GM21737 (cell line): ENCODE measurements around the gene SLC7A14.

Experiments
- ATAC-seq: cut with Tn5 transposase; IDR thresholded peaks from one replicate; pipeline ENCODE4 v1.9.1; 2021; ENCODE audit warnings: mild to moderate bottlenecking, moderate library complexity; ENCODE audit not compliant: unreplicated experiment

The SLC7A14 gene

DNA sequence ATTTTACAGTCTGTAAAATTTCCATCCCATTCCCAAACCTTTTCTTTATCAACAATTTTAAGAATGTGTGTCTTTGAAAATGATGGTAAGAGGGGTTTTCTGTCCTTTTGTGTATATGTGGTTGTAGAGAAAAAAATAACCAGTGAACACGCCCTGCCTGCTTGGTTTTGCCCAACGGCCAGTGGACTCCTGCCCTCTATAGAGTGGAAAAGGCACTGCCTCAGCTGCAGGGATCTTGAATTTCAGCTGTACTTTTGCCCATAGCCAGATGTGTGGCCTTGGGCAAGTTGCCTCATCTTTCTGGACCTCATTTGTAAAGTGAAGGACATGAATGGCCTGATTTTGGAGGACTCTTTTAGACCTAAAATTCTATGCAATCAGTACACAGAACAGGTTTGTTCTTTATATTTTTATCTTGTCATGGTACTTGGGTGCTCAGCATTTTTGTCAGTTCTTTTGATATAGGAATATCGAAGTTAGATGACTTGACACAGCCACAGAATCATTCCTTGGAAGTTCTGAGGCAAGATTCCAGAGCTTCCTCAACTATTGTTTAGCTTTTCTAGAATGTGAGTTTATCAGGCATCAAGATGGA is 86.2 kb downstream of the SLC7A14 start:
- no peak for ATAC-seq

DNA sequence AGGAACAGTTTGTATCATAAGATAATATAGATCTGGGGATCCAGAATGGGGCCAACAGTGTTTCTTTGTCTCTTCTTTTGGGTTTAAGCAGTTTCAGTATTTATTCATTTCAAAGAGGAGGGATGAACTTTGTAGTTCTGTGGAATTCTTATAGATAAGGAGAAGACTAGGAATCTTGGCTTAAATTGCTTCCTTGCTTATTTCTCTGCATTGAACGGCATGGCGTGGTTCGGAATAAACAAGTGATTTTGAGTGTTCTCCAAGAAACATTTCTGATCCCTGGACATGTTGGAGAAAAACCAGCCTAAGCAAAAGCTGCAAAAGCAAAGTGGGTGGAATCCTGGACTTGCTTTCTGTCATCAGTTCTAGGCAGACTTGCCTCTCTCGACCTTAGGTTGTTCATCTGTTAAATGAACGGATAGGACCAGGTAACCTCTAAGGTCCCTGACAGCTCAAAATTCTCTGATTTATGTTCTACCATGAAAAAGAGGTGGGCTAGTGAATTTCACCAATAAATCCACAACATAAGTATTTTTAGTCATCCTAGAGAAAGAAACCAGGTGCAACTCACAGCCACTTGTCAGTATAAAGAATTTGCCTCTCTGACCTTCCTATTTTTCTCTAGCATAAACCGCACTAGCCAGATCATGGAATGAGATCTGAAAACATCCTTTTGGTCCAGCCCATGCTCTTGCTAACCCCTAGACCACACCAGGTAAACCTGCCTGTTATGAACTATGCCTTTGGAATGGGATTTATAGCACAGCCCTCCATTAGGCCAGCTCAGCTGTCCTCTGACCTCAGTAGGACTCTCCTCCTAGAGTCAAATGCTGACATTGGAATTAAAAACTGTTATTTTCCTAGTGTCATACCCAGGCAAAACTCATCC is 88.4 kb downstream of the SLC7A14 start:
- no peak for ATAC-seq

DNA sequence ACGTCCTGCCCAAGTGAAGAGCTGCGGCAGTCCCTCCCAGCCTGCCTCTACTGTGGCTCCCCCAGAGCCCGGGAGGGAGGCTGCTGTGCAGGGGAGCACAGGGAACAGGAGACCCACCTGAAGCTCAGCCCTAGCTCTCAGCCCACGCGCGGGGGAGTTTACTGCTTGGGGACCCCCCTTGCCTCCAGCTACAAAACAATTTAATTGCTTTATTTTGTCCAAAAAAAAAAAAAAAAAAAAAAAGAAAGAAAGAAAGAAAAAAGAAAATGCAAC is 89.1 kb downstream of the SLC7A14 start:
- ATAC-seq = no peak

DNA sequence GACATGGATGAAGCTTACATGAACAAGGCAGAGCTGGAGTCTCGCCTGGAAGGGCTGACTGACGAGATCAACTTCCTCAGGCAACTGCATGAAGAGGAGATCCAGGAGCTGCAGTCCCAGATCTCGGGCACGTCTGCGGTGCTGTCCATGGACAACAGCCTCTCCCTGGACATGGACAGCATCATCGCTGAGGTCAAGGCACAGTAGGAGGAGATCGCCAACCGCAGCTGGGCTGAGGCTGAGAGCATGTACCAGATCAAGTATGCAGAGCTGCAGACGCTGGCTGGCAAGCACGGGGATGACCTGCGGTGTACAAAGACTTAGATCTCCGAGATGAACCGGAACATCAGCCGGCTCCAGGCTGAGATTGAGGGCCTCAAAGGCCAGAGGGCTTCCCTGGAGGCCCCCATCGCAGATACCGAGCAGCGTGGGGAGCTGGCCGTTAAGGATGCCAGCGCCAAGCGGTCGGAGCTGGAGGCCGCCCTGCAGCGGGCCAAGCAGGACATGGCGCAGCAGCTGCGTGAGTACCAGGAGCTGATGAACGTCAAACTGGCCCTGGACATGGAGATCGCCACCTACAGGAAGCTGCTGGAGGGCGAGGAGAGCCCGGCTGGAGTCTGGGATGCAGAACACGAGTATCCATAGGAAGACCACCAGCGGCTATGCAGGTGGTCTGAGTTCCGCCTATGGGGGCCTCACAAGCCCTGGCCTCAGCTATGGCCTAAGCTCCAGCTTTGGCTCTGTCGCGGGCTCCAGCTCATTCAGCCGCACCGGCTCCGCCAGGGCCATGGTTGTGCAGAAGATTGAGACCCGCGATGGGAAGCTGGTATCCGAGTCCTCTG is 89.6 kb downstream of the SLC7A14 start:
- ATAC-seq = no peak

DNA sequence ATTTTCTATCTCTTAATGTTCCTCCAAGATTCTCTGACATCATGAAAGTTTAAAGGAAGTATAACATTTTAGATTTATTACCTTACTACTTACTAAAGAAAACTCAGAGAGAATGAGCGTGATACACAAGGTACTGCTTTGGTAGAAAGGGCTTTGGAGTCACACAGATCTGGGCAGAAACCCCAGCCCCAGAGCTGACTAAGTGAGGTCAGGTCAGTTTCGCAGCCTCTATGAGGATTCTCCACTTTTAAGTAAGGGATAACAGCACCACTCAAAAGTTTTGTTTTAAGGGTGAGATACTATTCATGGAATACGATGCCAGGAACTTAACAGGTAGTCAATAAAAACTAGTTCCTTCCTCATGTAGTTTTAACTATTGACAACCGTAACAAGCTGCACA is 91.1 kb downstream of the SLC7A14 start:
- ATAC-seq = no peak

DNA sequence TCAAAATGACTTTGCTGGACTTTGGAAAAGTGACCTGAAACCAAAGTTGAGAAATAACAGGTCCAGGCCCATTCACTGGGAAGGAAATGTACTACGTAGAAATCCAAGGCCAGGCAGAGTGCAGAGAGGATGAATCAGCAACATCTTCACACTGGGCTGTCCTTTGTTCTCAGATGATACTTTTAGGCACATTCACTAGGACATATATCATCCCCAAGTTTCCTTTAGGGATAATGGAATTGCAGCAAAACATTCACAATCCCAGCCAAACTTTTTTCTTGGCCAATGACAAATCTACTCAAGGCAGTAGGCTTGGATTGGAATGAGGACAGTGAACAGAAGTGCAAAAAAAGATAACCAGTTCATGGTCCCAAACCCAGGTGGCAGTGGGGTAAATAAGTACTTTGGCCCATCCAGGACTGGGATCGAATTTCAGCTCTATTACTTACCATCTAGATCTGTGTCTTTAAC is 92.1 kb downstream of the SLC7A14 start:
- no peak for ATAC-seq

DNA sequence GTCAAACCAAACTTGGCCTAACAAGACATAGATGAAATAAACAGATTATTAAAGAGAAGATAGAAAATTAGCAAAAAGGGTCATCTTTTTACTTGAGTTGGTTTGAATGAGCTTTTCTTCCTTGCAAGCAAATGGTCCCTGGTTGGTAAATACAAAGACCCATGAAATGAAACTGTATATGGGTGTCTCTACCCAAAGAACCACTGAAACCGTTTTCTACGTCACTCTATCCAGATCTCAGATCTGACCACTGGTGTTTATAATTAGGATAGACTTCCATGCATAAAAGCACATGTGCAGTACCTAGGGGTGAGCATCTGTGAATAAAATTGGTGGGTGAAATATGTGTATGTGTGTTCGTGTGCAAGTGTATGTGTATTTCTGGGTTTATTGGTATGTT is 94.0 kb downstream of the SLC7A14 start:
- ATAC-seq = no peak

DNA sequence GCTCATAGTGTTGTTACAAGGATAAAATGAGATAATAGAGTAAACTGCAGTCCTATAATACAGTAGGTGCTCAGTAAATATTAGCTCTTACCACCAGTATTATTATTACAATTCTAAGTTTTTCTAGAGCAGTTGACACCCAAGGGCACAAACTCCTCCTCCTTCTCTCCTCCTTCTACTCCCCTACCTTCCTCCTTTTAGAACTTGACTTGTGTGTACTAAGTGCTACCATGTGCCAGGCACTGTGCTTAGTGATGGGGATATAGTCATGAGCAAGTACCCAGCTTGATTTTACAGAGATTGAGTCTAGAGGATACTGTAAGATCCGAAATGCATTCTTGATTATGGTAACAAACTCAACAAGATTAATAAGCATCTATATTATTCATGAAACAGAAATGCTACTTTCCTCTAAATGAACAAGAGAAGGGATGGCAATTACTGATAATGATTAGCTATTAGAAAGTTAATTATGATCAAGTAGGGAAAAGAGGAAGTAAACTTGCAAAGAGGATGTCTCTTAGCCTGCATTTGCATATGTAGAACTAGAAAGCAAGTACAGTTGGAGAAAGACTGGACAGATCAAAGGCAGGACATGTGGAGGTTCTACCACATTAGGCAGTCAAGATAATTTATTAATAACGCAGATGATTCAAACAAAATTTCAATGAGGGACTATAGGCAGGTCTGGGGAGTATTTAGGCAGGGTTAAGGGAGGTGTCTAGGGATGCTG is 94.9 kb downstream of the SLC7A14 start:
- no peak for ATAC-seq

DNA sequence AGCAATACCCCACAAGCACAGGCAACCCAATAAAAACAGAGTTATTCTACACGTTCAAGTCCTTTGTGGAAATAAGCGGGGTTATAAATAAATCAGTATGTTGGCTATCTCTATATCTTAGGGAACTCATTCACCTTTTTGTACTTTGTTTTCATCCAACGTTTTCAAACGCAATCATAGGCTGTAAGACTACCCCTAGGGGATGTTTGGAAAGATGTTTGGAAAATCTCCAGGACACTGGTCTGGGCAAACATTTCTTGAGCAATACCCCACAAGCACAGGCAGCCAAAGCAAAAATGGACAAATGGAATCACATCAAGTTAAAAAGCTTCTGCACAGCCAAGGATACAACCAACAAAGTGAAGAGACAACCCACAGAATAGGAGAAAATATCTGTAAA is 97.1 kb downstream of the SLC7A14 start:
- no peak for ATAC-seq

DNA sequence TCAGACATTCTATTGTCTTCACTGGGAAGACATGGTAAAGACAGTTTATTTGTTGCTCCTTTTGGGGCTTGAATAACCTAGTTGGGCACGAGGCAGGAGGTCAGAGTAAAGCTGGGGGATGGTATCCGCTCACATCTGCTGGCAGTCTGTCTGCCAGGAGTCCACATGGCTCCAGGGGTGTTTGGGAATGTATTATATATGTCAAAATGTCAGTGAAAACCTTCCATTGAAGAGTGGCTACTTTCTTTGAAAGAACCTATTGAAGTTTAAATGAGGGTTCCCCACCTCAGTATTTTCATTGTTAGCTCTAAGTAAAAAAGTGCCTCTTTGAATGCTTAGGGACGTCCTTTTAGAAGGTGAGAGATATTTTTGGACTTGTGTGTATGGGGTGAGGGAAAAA is 98.8 kb downstream of the SLC7A14 start:
- ATAC-seq = no peak

DNA sequence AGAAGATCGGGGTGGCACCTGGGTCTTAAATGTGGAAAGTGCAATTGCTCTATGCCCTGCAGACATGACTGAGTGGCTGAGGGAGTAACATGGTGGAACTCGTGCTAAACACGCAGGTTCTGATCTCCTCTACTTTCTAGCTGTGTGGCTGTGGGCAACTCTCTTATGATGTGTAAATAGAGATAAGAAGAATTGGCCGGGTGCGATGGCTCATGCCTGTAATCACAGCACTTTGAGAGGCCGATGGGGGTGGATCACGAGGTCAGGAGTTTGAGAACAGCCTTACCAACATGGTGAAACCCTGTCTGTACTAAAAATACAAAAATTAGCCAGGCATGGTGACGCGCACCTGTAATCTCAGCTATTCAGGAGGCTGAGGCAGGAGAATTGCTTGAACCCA is 99.5 kb downstream of the SLC7A14 start:
- ATAC-seq = no peak

DNA sequence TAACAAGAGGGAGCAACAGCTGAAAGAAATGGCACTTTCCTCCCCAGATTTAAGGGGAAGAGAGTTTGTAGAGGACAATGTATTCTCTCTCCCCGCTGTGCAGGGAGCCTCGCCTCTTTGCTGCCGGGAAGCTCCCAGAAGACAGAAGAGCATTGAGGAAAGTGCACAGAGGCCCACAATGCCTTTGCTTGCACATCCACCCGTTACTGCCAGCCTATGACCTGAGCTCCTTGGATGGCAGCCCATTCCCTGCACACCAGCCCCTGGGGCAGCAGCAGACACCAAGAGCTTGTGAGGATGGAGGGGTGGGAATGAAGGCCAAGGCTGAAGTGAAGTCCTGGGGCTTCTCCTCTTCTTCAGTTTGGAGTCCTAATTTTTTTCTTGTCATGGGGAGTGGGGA is 100.2 kb downstream of the SLC7A14 start:
- no peak for ATAC-seq

DNA sequence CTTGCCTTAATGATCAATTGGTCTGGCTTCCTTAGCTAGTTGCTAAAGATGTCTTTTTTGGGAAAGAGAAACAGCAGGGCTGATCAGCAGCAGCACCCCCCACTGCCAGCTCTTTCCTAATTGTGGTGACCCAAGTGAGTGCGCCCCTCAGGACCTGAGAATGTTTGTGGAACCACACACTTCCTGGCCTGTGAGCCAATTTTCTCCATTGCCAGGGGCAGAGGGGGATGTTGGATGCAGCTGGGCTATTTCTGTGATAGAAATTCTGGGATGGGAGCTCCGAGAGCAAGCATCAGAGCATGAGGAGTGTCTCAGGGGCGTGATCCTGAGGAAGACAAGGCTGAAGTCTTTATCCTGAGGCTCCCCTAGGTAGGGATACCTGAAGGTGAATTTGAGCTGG is 100.6 kb downstream of the SLC7A14 start:
- ATAC-seq = no peak

DNA sequence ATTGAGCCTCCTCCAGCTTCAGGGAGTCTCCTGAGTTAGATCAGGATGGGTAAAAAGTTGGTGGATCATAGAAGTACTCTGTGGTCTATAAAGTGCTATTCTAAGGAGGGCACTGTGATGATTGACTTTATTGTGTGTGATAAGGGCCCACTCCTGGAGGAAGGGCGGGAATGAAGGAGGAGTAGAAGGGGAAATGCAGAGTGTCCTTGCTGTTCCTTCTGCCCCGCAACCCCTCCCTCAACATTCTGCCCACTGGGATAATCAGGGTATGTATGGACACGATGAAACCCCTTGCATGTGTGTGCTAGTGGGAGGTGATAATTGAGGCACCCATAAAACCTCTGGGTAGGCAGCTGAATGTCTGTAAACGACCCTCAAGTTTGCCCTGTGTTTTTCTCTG is 101.0 kb downstream of the SLC7A14 start:
- no peak for ATAC-seq

DNA sequence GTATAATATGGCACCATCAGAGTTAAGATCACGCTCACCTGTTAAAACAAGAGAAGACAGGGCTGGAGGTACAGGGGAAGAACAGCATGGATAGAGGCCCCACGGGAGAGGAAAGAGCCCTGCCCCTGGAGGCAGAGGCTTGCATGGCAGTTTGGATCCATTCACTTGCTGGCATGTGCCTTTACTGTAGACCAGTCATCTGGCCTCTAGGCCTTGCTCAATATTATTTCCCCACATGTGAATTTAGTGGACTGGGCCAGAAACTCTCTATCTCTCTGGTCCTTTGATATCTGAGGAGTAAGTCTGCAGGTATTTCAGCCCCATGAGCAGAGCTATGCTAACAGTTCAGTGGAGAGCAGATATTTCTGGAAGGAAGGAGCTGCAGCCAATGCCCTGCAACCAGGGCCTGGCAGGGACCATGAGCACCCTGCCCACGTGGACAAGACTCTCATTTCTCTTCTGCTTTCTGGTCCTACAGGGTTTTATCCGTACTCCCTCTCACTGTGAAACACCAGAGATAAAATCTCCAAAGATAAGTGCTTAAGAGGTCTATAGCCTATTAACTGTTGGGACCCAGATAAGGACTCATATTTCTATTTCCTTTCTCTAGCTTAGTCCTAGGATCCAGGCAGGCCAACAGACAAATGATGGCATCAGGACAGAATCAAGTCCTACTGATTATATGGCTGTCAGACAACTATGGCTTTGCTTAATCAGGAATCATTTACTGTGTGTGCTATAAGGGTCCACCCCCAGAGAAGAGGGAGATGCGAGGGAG is 102.2 kb downstream of the SLC7A14 start:
- ATAC-seq = no peak

DNA sequence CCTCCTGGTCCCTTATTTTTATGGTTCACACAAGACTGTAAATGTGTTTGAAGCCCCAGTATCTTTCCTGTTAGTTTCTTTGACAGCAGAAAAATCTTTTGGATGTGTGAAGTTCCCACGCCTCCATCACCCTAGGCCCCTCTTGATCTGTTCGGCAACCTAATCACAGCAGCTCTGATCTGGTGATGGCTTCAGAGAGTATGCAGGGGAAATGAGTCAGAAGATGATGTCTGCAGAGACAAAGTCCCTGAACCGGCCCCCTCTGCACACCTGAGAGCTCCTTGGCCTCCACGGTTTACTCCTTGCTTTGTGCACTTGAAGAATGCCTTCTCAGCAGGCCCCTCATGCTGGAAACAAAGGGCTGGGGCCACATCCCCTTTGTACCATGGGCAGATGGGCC is 103.7 kb downstream of the SLC7A14 start:
- no peak for ATAC-seq

DNA sequence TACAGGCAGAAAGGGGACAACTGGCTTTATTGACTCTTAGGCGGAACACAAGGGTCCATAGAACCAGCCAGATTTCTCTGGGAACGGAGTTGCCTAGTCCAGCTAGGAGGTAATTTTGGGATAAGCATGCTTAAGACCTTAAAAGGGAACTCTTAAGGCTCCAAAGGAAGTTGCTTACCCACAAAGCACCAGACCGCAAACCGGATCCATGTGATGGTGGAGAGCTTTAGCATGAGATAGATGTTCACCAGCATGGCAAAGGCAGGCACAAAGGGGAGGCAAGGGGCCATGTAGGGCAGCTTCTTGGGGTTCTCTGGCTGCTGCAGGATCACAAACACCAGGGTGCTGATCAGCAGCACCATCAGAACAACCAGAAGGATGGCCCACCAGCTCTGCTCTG is 105.8 kb downstream of the SLC7A14 start:
- no peak for ATAC-seq

DNA sequence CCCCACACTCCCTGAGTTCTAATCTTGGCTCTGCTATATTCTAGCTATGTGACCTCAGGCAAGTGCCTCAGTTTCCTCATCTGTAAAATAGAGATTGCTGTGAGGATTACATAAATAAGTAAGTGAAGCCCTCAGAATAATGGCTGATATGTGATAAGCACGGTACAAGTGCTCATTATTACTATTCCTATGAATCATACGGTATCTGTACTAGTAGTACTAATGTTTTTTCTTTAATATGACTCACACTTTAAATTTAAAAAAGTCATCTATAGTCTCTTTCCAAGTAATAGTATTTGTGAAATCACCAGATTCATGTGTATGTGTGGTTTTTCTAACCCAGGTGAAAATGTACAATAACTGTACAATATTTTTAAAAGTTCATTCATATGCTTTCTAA is 108.5 kb downstream of the SLC7A14 start:
- ATAC-seq = no peak

DNA sequence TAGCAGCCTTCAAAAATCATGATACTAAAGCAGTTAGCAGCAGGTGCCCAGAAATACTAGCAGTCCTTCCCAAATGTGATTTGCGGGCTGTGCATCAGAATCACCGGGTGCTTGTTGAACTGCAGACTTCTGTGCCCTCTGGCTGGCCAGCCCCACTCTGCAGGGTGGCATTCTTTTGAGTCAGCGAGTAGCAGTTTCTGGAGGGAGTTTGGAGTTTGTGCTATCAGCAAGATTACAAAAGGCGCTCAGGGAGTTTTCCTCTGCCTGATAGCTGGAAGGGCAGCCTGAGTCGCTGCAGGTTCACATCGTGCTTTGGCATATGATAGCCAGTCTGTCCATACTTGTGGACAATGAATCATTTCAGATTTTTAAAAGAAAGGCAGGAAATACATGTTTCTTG is 109.6 kb downstream of the SLC7A14 start:
- no peak for ATAC-seq

DNA sequence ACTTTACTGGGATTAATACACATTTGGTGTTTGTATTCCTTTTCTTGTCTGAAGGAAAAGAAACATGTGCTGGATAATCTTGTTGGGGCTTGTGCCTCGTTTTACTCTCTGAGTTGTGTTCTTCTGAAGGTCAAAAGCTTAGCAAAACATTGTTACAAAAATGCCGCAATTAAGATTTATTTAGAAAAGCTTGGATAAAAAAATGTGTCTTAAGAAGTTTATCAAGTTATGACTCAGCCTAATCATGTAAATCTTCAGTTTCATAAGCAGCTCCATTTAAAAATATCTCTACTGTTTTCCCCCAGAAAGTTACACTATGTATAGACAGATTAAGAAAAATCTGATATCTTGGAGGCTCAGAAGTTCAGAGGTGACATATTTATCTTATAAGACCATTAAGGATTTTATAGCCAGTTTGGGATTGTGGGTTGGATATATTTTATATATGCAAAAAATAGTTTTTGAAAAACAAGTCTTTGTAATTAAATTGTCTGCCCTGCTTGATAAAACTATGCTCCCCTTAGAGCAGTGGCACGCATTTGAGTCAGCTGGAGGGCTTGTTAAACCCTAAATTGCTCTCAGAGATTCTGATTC is 110.7 kb downstream of the SLC7A14 start:
- no peak for ATAC-seq
